Hepatocyte (in vitro differentiated cells): ENCODE data around the gene ANO10.

Experiments used
- CTCF ChIP-seq: fragments of 200-600 bp; sonication (generic); IDR thresholded peaks from 2 replicates; pipeline ENCODE4 v1.5.1; 2016; ENCODE audit warnings: antibody characterized with exemption, mild to moderate bottlenecking; ENCODE audit not compliant: poor library complexity
- EZH2 ChIP-seq: fragments of 200-600 bp; sonication (generic); IDR thresholded peaks from 2 replicates; pipeline ENCODE4 v1.6.1; 2016; ENCODE audit warnings: antibody characterized with exemption, mild to moderate bottlenecking, borderline replicate concordance

GRCh38 chr3:43515208-43515917 is 106.4 kb downstream of the ANO10 start:
- TF ChIP-seq EZH2, result no peak
- TF ChIP-seq CTCF, result no peak
